ENCODE results near the gene NCKAP5. TPM values are rescaled to one million over a fixed set of nuclear protein-coding genes. Genes with fewer than 3 reads are reported as not detected.

Gene NCKAP5
- total and polyA plus RNA-seq, 2 of the 8 experiments (the other 6 are each of a cell fraction or from before 2014, with no cell fraction given), result 0.27 to 0.86 TPM

DNA sequence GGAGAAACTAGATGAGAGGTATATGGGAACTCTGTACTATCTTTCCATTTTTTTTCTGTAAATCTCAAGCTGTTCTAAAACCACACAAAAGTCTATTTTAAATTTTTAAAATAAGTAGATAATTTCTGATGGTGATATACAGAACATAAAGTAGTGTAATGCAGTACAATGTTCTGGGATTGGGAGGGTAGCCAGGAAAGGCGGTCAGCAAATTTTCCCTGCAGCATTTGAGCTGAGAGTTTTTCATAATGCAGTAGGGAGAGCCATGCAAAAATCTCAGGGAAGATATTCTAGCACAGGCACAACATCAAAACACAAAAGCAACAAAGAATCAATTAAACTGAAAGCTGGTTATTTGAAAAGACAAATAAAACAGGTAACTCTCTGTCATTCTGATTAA lies 141.5 kb downstream of the NCKAP5 start:
- Histone ChIP-seq H3K9me3 (ENCODE audit: insufficient read depth in 2 of 2, low read depth in 1 of 2, low read length in 1 of 2) (no peaks in the 10 kb centered on the region; a peak in 1 of 4 replicates), H3K27ac (ENCODE audit: low read depth, low read length) (no peak overlapping the region), H4K8ac (ENCODE audit: extremely low read depth, insufficient read depth, low read length) (no peak overlapping the region), H3K4me3 (ENCODE audit: extremely low read depth in 1 of 4, insufficient read depth in 2 of 4, low read depth in 3 of 4, low read length in 4 of 4) (no peak overlapping the region), H3K27me3 (replicated peaks in 1 of 4; ENCODE audit: control insufficient read depth in 3 of 4, extremely low read depth in 1 of 4, insufficient read depth in 3 of 4, low read length in 3 of 4) (no peaks in the 10 kb centered on the region), H3K4ac (replicated peaks; ENCODE audit: insufficient read length, low read depth, low read length) (no peak overlapping the region), H3K79me1 (ENCODE audit: low read depth, low read length) (no peaks in the 10 kb centered on the region), H4K20me1 (replicated peaks in 1 of 2; ENCODE audit: control insufficient read depth in 1 of 2, insufficient read depth in 2 of 2, low read length in 2 of 2) (no peaks in the 10 kb centered on the region), H3K23me2 (ENCODE audit: low read depth, low read length) (no peaks in the 10 kb centered on the region), H3K4me1 (replicated peaks in 1 of 4; ENCODE audit: control insufficient read depth in 3 of 4, insufficient read depth in 4 of 4, low read length in 3 of 4) (peaks cover 4 to 14% (median 8%) of the 10 kb centered on the region in 4 experiments; a peak in 4 of 7 replicates), H2AFZ (ENCODE audit: low read length) (no peak overlapping the region), H3K4me2 (ENCODE audit: insufficient read depth in 1 of 2, low read depth in 2 of 2, low read length in 2 of 2) (no peak overlapping the region), H2BK120ac (replicated peaks; ENCODE audit: low read depth, low read length) (no peak overlapping the region), H4K91ac (replicated peaks; ENCODE audit: insufficient read length, low read length) (no peak overlapping the region), H3K9ac (replicated peaks in 1 of 4; ENCODE audit: extremely low read depth in 1 of 4, low read depth in 3 of 4, low read length in 3 of 4) (no peak overlapping the region), H3K14ac (ENCODE audit: insufficient read length) (no peak overlapping the region), H3K79me2 (ENCODE audit: control insufficient read depth in 1 of 2, insufficient read depth in 2 of 2, low read length in 2 of 2) (no peaks in the 10 kb centered on the region), H2BK5ac (ENCODE audit: low read depth, low read length) (no peak overlapping the region), H2BK20ac (ENCODE audit: low read length) (no peak overlapping the region), H3K56ac (replicated peaks; ENCODE audit: insufficient read length, low read depth, low read length) (no peak overlapping the region), H2AK5ac (ENCODE audit: low read depth, low read length) (no peak overlapping the region), H3K18ac (ENCODE audit: extremely low read depth, low read length) (no peak overlapping the region), H4K5ac (ENCODE audit: insufficient read length, low read depth, low read length) (no peak overlapping the region), H2BK15ac (ENCODE audit: low read length) (no peak overlapping the region), H3K23ac (ENCODE audit: insufficient read length) (no peak overlapping the region), H2BK12ac (ENCODE audit: low read depth, low read length) (no peak overlapping the region), H3K36me3 (ENCODE audit: control insufficient read depth in 2 of 4, insufficient read depth in 4 of 4, low read length in 3 of 4) (no peaks in the 10 kb centered on the region)
- TF ChIP-seq POLR2AphosphoS5 (IDR thresholded peaks at IDR 0.05; ENCODE audit: low read depth, low read length) (no peak), ATF3 (IDR thresholded peaks at IDR 0.05; ENCODE audit: insufficient read depth, low read depth, low read length) (no peak), EP300 (IDR thresholded peaks at IDR 0.05; ENCODE audit: borderline replicate concordance in 1 of 2, low read depth in 2 of 2, low read length in 2 of 2) (no peak), KDM1A (IDR thresholded peaks at IDR 0.05; ENCODE audit: borderline replicate concordance, low read length) (no peak), SIRT6 (IDR thresholded peaks at IDR 0.05; ENCODE audit: low read length) (no peak), RFX5 (IDR thresholded peaks at IDR 0.05; ENCODE audit: borderline replicate concordance, low read depth, low read length) (no peak), PHF8 (conservative IDR thresholded peaks at IDR 0.05; ENCODE audit: low read depth, low read length) (no peak), MAFK (IDR thresholded peaks at IDR 0.05; ENCODE audit: low read depth, low read length) (no peak), GABPA (IDR thresholded peaks at IDR 0.05; ENCODE audit: borderline replicate concordance, insufficient read depth, low read length) (no peak), BRCA1 (IDR thresholded peaks at IDR 0.05; ENCODE audit: low read depth, low read length) (no peak)
- POLR2A ChIA-PET (ENCODE audit: partially characterized antibody), result no interaction called here
- 85% methylated on average over 1 of the region's 1 CpG; no CpG with 5 or more reads in 1 of the 2 experiments for WGBS, 2 experiments (ENCODE audit: extremely low coverage in 1 of 2, insufficient coverage in 1 of 2, insufficient read length in 1 of 2, insufficient replicate concordance in 2 of 2, low coverage in 1 of 2, low lambda C conversion rate in 2 of 2, missing lambda C conversion rate in 1 of 2)
- FAIRE-seq, result no peak
- CTCF ChIA-PET (ENCODE audit: partially characterized antibody), result no interaction called here
- no peak for DNase-seq (ENCODE audit: low read depth in 1 of 2, low spot score in 2 of 2)
